Measurements from ENCODE around the gene NDFIP1.

NDFIP1 gene

GRCh38 chr5:142104491-142104890, 4.1 kb upstream of the NDFIP1 start:
- Histone ChIP-seq H3K9me3 (no peaks in the 10 kb centered on the region), H3K9ac (no peak overlapping the region), H3K4me3 (no peak overlapping the region), H3K36me3 (no peaks in the 10 kb centered on the region), H3K27me3 (peaks cover 15% of the 10 kb centered on the region), H3K4me2 (peak overlapping the region; percentile 23), H3K4me1 (peaks cover 21% of the 10 kb centered on the region), H4K20me1 (peaks cover 4% of the 10 kb centered on the region), H3K27ac (no peak overlapping the region)
- no peak for TF ChIP-seq Cebpa-rat (IDR thresholded peaks at IDR 0.05)

GRCh38 chr5:142106061-142106460, 2.5 kb upstream of the NDFIP1 start:
- TF ChIP-seq Cebpa-rat (IDR thresholded peaks at IDR 0.05) = no peak
- peaks cover 27% of the 10 kb centered on the region for H3K27me3 ChIP-seq
- peaks cover 36% of the 10 kb centered on the region for H3K4me1 ChIP-seq
- no peaks in the 10 kb centered on the region for H3K9me3 ChIP-seq
- H3K27ac ChIP-seq = no peak overlapping the region
- no peak overlapping the region for H3K4me3 ChIP-seq
- peaks cover 19% of the 10 kb centered on the region for H4K20me1 ChIP-seq
- no peaks in the 10 kb centered on the region for H3K36me3 ChIP-seq
- no peak overlapping the region for H3K9ac ChIP-seq
- no peak overlapping the region for H3K4me2 ChIP-seq

- Histone ChIP-seq H4K20me1 (peaks cover 19% of the 10 kb centered on the region), H3K9me3 (no peaks in the 10 kb centered on the region), H3K4me2 (no peak overlapping the region), H3K27ac (no peak overlapping the region), H3K27me3 (peaks cover 27% of the 10 kb centered on the region), H3K36me3 (no peaks in the 10 kb centered on the region), H3K4me3 (no peak overlapping the region), H3K9ac (no peak overlapping the region), H3K4me1 (peaks cover 31% of the 10 kb centered on the region)
- no peak for TF ChIP-seq Cebpa-rat (IDR thresholded peaks at IDR 0.05)
These were observed 1.4 kb upstream of the NDFIP1 start for GRCh38 chr5:142107036-142107735.

- peaks cover 27% of the 10 kb centered on the region for H3K27me3 ChIP-seq
- H3K27ac ChIP-seq = no peak overlapping the region
- peaks cover 30% of the 10 kb centered on the region for H3K4me1 ChIP-seq
- H3K36me3 ChIP-seq = no peaks in the 10 kb centered on the region
- H4K20me1 ChIP-seq = peaks cover 19% of the 10 kb centered on the region
- no peak overlapping the region for H3K4me3 ChIP-seq
- H3K9ac ChIP-seq = no peak overlapping the region
- H3K9me3 ChIP-seq = no peaks in the 10 kb centered on the region
- TF ChIP-seq Cebpa-rat (IDR thresholded peaks at IDR 0.05) = no peak
- H3K4me2 ChIP-seq = peak overlapping the region; percentile 96
These were observed 695 bp upstream of the NDFIP1 start for GRCh38 chr5:142107736-142108431.

- Histone ChIP-seq H3K27ac (peak overlapping the region; percentile 66), H4K20me1 (peaks cover 19% of the 10 kb centered on the region), H3K27me3 (peaks cover 27% of the 10 kb centered on the region), H3K4me2 (peak overlapping the region; percentile 96), H3K9me3 (no peaks in the 10 kb centered on the region), H3K4me1 (peaks cover 26% of the 10 kb centered on the region), H3K4me3 (peak overlapping the region; percentile 81), H3K9ac (peak overlapping the region; percentile 81), H3K36me3 (no peaks in the 10 kb centered on the region)
- no peak for TF ChIP-seq Cebpa-rat (IDR thresholded peaks at IDR 0.05)
These were observed 909 bp downstream of the NDFIP1 start for GRCh38 chr5:142109331-142110045.

- no peaks in the 10 kb centered on the region for H3K36me3 ChIP-seq
- H3K4me2 ChIP-seq = peak overlapping the region; percentile 96
- no peak overlapping the region for H3K9ac ChIP-seq
- peaks cover 19% of the 10 kb centered on the region for H4K20me1 ChIP-seq
- peak overlapping the region; percentile 81 for H3K4me3 ChIP-seq
- TF ChIP-seq Cebpa-rat (IDR thresholded peaks at IDR 0.05) = no peak
- no peak overlapping the region for H3K27ac ChIP-seq
- H3K27me3 ChIP-seq = peaks cover 27% of the 10 kb centered on the region
- peaks cover 21% of the 10 kb centered on the region for H3K4me1 ChIP-seq
- H3K9me3 ChIP-seq = no peaks in the 10 kb centered on the region
These were observed 1.5 kb downstream of the NDFIP1 start for GRCh38 chr5:142110046-142110531.

- Histone ChIP-seq H3K4me2 (no peak overlapping the region), H3K9ac (no peak overlapping the region), H3K4me3 (no peak overlapping the region)
These were observed 2.6 kb downstream of the NDFIP1 start for GRCh38 chr5:142110988-142111687.

GRCh38 chr5:142114687-142115086, 6.1 kb downstream of the NDFIP1 start:
- H3K4me1 ChIP-seq = peaks cover 13% of the 10 kb centered on the region
- TF ChIP-seq Cebpa-rat (IDR thresholded peaks at IDR 0.05) = no peak
- H3K27ac ChIP-seq = no peak overlapping the region
- H3K27me3 ChIP-seq = peaks cover 10% of the 10 kb centered on the region
- H3K4me3 ChIP-seq = no peak overlapping the region
- H3K9ac ChIP-seq = no peak overlapping the region
- no peaks in the 10 kb centered on the region for H3K36me3 ChIP-seq
- H3K4me2 ChIP-seq = no peak overlapping the region
- H4K20me1 ChIP-seq = peaks cover 20% of the 10 kb centered on the region
- no peaks in the 10 kb centered on the region for H3K9me3 ChIP-seq

More at GRCh38 chr5:142110988-142111687, 2.6 kb downstream of the NDFIP1 start:
- H3K27ac ChIP-seq = no peak overlapping the region
- peaks cover 27% of the 10 kb centered on the region for H3K27me3 ChIP-seq
- peaks cover 21% of the 10 kb centered on the region for H3K4me1 ChIP-seq
- peaks cover 19% of the 10 kb centered on the region for H4K20me1 ChIP-seq
- TF ChIP-seq Cebpa-rat (IDR thresholded peaks at IDR 0.05) = no peak
- no peaks in the 10 kb centered on the region for H3K9me3 ChIP-seq
- no peaks in the 10 kb centered on the region for H3K36me3 ChIP-seq

GRCh38 chr5:142115937-142116614, 7.5 kb downstream of the NDFIP1 start:
- peaks cover 18% of the 10 kb centered on the region; the same call in 1 of the 2 replicates for H4K20me1 ChIP-seq
- no peak overlapping the region for H3K4me3 ChIP-seq

More at GRCh38 chr5:142115937-142116614, 7.5 kb downstream of the NDFIP1 start:
- H3K27me3 ChIP-seq = no peaks in the 10 kb centered on the region
- H3K4me2 ChIP-seq = no peak overlapping the region
- no peaks in the 10 kb centered on the region for H3K36me3 ChIP-seq
- no peak overlapping the region for H3K9ac ChIP-seq
- no peak for TF ChIP-seq Cebpa-rat (IDR thresholded peaks at IDR 0.05)
- H3K4me1 ChIP-seq = no peaks in the 10 kb centered on the region
- no peak overlapping the region for H3K27ac ChIP-seq
- no peaks in the 10 kb centered on the region for H3K9me3 ChIP-seq
